Measurements from ENCODE around the gene PCNX1. TPM values are rescaled to one million over a fixed set of nuclear protein-coding genes. Genes with fewer than 3 reads are reported as not detected.

Gene PCNX1
- polyA plus RNA-seq, 3 donors, result 7.3 to 26.7 (median 8.1) TPM

DNA sequence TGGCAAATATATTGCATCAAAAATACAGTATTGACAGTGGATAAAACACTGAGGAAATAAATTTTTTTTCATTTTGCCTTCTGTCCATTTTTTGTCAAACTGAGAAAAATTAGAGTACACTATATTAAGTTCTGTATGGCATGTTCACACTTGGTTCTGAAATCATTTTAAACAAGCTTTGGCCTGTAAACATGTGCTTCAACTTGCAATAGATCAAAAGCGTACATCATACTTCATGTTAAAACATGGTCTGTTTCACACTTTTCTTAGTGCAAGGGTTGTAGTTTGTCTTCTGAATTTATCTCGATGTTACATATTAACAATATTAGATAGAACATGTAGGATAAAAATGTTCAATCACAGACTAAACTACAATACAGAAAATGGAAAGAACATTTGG lies 208.0 kb downstream of the PCNX1 start:
- Mint-ChIP-seq H3K9me3 (no peaks in the 10 kb centered on the region), H3K36me3 (peaks cover 55 to 64% of the 10 kb centered on the region in 2 donors), H3K4me3 (no peak overlapping the region), H3K4me1 (no peaks in the 10 kb centered on the region), H3K27ac (no peak overlapping the region), H3K27me3 (ENCODE audit: low read depth in 3 of 3) (no peaks in the 10 kb centered on the region)
- H3K9ac ChIP-seq (ENCODE audit: insufficient read depth, low read length, poor library complexity, severe bottlenecking), result no peak overlapping the region
- no peaks in the 10 kb centered on the region for H3K9me3 ChIP-seq (replicated peaks in 1 of 2; ENCODE audit: control insufficient read depth in 1 of 2, insufficient read depth in 1 of 2, low read length in 2 of 2)
- H4K20me1 ChIP-seq (ENCODE audit: insufficient read depth, low read length), result no peaks in the 10 kb centered on the region
- no peaks in the 10 kb centered on the region for H3K27me3 ChIP-seq (ENCODE audit: control insufficient read depth in 2 of 2, insufficient read depth in 2 of 2, low read length in 2 of 2)
- H3K27ac ChIP-seq (ENCODE audit: low read depth in 1 of 2, low read length in 2 of 2), result no peak overlapping the region
- H3K4me2 ChIP-seq (replicated peaks; ENCODE audit: extremely low read depth, low read length, poor library complexity, severe bottlenecking), result no peak overlapping the region
- no peaks in the 10 kb centered on the region for H3K4me1 ChIP-seq (ENCODE audit: control insufficient read depth in 1 of 2, insufficient read depth in 2 of 2, low read length in 2 of 2)
- no peak overlapping the region for H2AFZ ChIP-seq (ENCODE audit: insufficient read depth, low read depth, low read length, poor library complexity, severe bottlenecking)
- H3K79me2 ChIP-seq (ENCODE audit: insufficient read depth, low read length), result no peaks in the 10 kb centered on the region
- intact Hi-C loops (cut with micrococcal nuclease), result no loop called here
- TF ChIP-seq, protein P1, sequence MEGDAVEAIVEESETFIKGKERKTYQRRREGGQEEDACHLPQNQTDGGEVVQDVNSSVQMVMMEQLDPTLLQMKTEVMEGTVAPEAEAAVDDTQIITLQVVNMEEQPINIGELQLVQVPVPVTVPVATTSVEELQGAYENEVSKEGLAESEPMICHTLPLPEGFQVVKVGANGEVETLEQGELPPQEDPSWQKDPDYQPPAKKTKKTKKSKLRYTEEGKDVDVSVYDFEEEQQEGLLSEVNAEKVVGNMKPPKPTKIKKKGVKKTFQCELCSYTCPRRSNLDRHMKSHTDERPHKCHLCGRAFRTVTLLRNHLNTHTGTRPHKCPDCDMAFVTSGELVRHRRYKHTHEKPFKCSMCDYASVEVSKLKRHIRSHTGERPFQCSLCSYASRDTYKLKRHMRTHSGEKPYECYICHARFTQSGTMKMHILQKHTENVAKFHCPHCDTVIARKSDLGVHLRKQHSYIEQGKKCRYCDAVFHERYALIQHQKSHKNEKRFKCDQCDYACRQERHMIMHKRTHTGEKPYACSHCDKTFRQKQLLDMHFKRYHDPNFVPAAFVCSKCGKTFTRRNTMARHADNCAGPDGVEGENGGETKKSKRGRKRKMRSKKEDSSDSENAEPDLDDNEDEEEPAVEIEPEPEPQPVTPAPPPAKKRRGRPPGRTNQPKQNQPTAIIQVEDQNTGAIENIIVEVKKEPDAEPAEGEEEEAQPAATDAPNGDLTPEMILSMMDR (IDR thresholded peaks at IDR 0.05), result no peak
- H3K36me3 ChIP-seq (replicated peaks in 1 of 2; ENCODE audit: control insufficient read depth in 1 of 2, insufficient read depth in 2 of 2, low read length in 2 of 2), result peaks cover 33 to 73% of the 10 kb centered on the region in 2 donors
- no CpG with 5 or more reads among the region's 2 CpGs for WGBS (ENCODE audit: insufficient coverage)
- no peak overlapping the region for H3K4me3 ChIP-seq (replicated peaks in 1 of 3; ENCODE audit: low read depth in 2 of 3, low read length in 3 of 3)
- no peak for DNase-seq

DNA sequence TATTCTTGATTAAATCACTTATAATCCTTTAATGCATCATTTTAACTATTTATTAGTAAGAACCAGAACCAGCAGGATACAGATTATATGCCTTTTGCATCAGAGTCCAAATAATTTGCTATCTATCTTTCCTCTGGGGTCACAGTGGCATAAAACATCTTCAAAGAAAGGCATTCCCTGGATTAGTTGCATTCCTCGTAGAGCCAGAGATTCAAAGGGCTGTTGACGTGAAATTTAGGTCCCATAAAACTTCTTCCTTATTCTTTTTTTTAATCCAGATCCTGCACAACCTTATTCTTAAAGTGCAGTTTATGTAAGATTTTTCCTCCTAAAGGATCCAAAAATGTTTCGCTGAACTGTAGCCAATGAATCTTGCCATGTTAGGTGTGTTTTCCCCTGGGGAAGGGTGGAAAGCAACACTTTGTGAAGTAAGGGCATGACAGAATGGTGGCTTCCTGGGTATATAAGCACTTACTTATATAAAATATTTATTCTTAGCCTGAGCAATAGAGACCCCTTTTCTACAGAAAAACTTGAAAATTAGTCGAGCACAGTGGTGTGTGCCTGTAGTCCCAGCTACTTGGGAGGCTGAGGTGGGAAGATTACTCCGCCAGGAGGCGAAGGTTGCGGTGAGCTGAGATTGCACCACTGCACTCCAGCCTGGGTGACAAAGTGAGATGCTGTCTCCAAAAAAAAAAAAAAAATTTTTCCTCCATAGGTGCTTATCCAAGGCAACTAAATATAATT lies 208.7 kb downstream of the PCNX1 start:
- H3K27ac ChIP-seq (ENCODE audit: low read depth in 1 of 2, low read length in 2 of 2), result no peak overlapping the region

More for the DNA sequence above, 208.7 kb downstream of the PCNX1 start:
- peaks cover 27 to 66% of the 10 kb centered on the region in 2 donors for H3K36me3 ChIP-seq (replicated peaks in 1 of 2; ENCODE audit: control insufficient read depth in 1 of 2, insufficient read depth in 2 of 2, low read length in 2 of 2)
- H2AFZ ChIP-seq (ENCODE audit: insufficient read depth, low read depth, low read length, poor library complexity, severe bottlenecking), result no peak overlapping the region
- DNase-seq, result no peak
- intact Hi-C loops (cut with micrococcal nuclease), result no loop called here
- Mint-ChIP-seq H3K36me3 (peaks cover 49 to 57% of the 10 kb centered on the region in 2 donors), H3K4me3 (no peak overlapping the region), H3K27ac (peak overlapping the region in 1 of 7 donors; percentile 20), H3K4me1 (no peaks in the 10 kb centered on the region), H3K27me3 (ENCODE audit: low read depth in 3 of 3) (no peaks in the 10 kb centered on the region), H3K9me3 (no peaks in the 10 kb centered on the region)
- H3K4me3 ChIP-seq (replicated peaks in 1 of 3; ENCODE audit: low read depth in 2 of 3, low read length in 3 of 3), result no peak overlapping the region
- TF ChIP-seq, protein P1 (IDR thresholded peaks at IDR 0.05), result no peak
- 100% methylated on average over 1 of the region's 7 CpGs for WGBS (ENCODE audit: insufficient coverage)
- H3K9me3 ChIP-seq (replicated peaks in 1 of 2; ENCODE audit: control insufficient read depth in 1 of 2, insufficient read depth in 1 of 2, low read length in 2 of 2), result no peaks in the 10 kb centered on the region
- no peak overlapping the region for H3K4me2 ChIP-seq (replicated peaks; ENCODE audit: extremely low read depth, low read length, poor library complexity, severe bottlenecking)
- no peaks in the 10 kb centered on the region for H3K27me3 ChIP-seq (ENCODE audit: control insufficient read depth in 2 of 2, insufficient read depth in 2 of 2, low read length in 2 of 2)
- H3K4me1 ChIP-seq (ENCODE audit: control insufficient read depth in 1 of 2, insufficient read depth in 2 of 2, low read length in 2 of 2), result no peaks in the 10 kb centered on the region
- no peaks in the 10 kb centered on the region for H4K20me1 ChIP-seq (ENCODE audit: insufficient read depth, low read length)
- no peak overlapping the region for H3K9ac ChIP-seq (ENCODE audit: insufficient read depth, low read length, poor library complexity, severe bottlenecking)
- H3K79me2 ChIP-seq (ENCODE audit: insufficient read depth, low read length), result no peaks in the 10 kb centered on the region

Measured in CD14-positive monocyte (primary cell).